ENCODE measurements around the gene RNF151. TPM values are rescaled to one million over a fixed set of nuclear protein-coding genes. Genes with fewer than 3 reads are reported as not detected.

RNF151 gene
- total and polyA plus RNA-seq, 2 donors (not counting 1 experiment from before 2014, with no cell fraction given) = 0.13 to 0.76 TPM

DNA sequence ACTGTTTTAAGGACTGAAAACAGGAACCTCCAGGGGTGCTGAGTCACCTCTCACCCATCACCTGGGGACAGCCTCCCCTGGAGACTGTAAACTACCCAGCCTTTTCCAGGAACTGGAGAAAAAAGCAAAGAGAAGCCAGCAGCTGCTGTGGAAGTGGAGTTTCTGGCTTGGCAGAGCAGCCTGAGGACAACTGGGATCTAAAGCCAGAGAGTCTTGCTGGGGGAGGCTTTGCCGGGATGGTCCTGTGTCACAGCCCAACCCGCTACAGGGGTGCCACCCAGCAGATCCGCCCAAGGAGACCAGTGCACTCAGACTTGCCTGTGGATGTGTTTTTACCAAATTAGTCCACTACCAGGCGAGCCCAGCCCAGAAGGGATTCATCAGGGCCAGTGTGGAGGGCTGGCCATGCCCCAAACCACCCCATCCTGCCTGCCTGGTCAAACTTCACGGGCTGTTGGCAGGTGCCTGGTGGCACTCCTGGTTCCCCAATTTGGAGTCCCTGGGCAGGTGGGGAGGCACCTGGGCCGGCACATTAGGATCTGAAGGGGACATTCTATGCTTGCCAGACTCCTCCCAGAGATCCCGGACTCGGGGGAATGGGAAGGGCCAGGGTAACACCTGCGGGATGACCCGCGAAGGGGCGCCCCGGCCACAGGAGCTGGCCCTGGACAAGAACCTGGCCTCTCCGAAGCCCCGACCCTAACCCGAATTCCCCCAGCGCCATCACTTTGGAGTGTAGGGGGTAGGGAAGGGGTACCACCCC lies 24.4 kb upstream of the RNF151 start:
- CTCF ChIA-PET = interaction anchor here (1.7 kb wide), 1 partner anchor 14 kb away, joined by 5 read pairs; no protein-coding TSS in a partner anchor
- TF ChIP-seq, protein P1, sequence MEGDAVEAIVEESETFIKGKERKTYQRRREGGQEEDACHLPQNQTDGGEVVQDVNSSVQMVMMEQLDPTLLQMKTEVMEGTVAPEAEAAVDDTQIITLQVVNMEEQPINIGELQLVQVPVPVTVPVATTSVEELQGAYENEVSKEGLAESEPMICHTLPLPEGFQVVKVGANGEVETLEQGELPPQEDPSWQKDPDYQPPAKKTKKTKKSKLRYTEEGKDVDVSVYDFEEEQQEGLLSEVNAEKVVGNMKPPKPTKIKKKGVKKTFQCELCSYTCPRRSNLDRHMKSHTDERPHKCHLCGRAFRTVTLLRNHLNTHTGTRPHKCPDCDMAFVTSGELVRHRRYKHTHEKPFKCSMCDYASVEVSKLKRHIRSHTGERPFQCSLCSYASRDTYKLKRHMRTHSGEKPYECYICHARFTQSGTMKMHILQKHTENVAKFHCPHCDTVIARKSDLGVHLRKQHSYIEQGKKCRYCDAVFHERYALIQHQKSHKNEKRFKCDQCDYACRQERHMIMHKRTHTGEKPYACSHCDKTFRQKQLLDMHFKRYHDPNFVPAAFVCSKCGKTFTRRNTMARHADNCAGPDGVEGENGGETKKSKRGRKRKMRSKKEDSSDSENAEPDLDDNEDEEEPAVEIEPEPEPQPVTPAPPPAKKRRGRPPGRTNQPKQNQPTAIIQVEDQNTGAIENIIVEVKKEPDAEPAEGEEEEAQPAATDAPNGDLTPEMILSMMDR (IDR thresholded peaks at IDR 0.05) = no peak
- TF ChIP-seq EZH2 (IDR thresholded peaks at IDR 0.05; ENCODE audit: borderline replicate concordance, insufficient read depth, low read depth, low read length, poor library complexity, severe bottlenecking) = no peak
- H3K27ac ChIP-seq (ENCODE audit: low read length in 2 of 2) = peak overlapping the region in 1 of 2 donors; percentile 45
- H3K9me3 Mint-ChIP-seq (ENCODE audit: insufficient read depth) = no peaks in the 10 kb centered on the region
- 19% methylated on average over 12 of the region's 17 CpGs for WGBS (ENCODE audit: insufficient coverage)
- POLR2A ChIA-PET = interaction anchor here (0.8 to 0.9 kb wide), 2 partner anchors 10 to 49 kb away, joined by 3 read pairs; no protein-coding TSS in a partner anchor
- peak overlapping the region; percentile 81 for H3K4me2 ChIP-seq (replicated peaks; ENCODE audit: low read depth, low read length, poor library complexity, severe bottlenecking)
- H3K9me3 ChIP-seq (ENCODE audit: control extremely low read depth in 1 of 3, control insufficient read depth in 2 of 3, insufficient read depth in 1 of 3, low read length in 2 of 3) = no peaks in the 10 kb centered on the region
- H3K36me3 ChIP-seq (replicated peaks in 1 of 2; ENCODE audit: control extremely low read depth in 1 of 2, control insufficient read depth in 1 of 2, extremely low read depth in 1 of 2, insufficient read depth in 2 of 2, low read length in 1 of 2) = peaks cover 0 to 12% of the 10 kb centered on the region in 2 experiments
- H3K4me3 ChIP-seq (ENCODE audit: control extremely low read depth in 1 of 5, extremely low read depth in 1 of 5, insufficient read depth in 1 of 5, low read depth in 2 of 5, low read length in 4 of 5) = peak overlapping the region; percentile 42 to 83 (median 73)
- H3K27ac Mint-ChIP-seq = peak overlapping the region; percentile 37
- H4K20me1 ChIP-seq (ENCODE audit: control insufficient read depth, insufficient read depth, low read length, poor library complexity, severe bottlenecking) = no peaks in the 10 kb centered on the region
- H3K79me2 ChIP-seq (ENCODE audit: control insufficient read depth, insufficient read depth, low read length) = no peaks in the 10 kb centered on the region
- H2AFZ ChIP-seq (ENCODE audit: insufficient read depth, low read depth, low read length, poor library complexity, severe bottlenecking) = peak overlapping the region; percentile 91
- H3K9ac ChIP-seq (ENCODE audit: low read length) = peak overlapping the region; percentile 82
- peaks cover 21% of the 10 kb centered on the region for H3K4me1 Mint-ChIP-seq
- peak; percentile 46 for DNase-seq
- H3K4me3 Mint-ChIP-seq = peak overlapping the region; percentile 90
- peaks cover 14 to 19% of the 10 kb centered on the region in 2 donors for H3K4me1 ChIP-seq (ENCODE audit: control insufficient read depth in 2 of 2, insufficient read depth in 2 of 2, low read length in 2 of 2)
- H3K27me3 ChIP-seq (replicated peaks in 1 of 4; ENCODE audit: control extremely low read depth in 1 of 4, control insufficient read depth in 3 of 4, insufficient read depth in 4 of 4, low read length in 3 of 4) = no peaks in the 10 kb centered on the region
- intact Hi-C loops (cut with micrococcal nuclease) = loop anchor here (1.0 to 10.0 kb wide), 2 partner anchors 13 to 53 kb away; no protein-coding TSS in a partner anchor
- no peaks in the 10 kb centered on the region for H3K27me3 Mint-ChIP-seq
- ATAC-seq (ENCODE audit: low read depth) = no peak

All from B cell (primary cell).